Measurements from ENCODE around the gene CACNA2D3. TPM values are rescaled to one million over a fixed set of nuclear protein-coding genes. Genes with fewer than 3 reads are reported as not detected.

Gene CACNA2D3
- total RNA-seq, 1 donor from 2014 or later: 1.3 TPM

- no peak for TF ChIP-seq CTCF (conservative IDR thresholded peaks at IDR 0.05; ENCODE audit: low read depth, low read length)
- no peak for DNase-seq (ENCODE audit: low read depth)
These were observed 832.2 kb downstream of the CACNA2D3 start for GRCh38 chr3:54954521-54954920.

GRCh38 chr3:54955496-54955895 lies 833.1 kb downstream of the CACNA2D3 start:
- no peak for TF ChIP-seq CTCF (conservative IDR thresholded peaks at IDR 0.05; ENCODE audit: low read depth, low read length)
- DNase-seq (ENCODE audit: low read depth): no peak
- no peak overlapping the region for H3K4me3 ChIP-seq (ENCODE audit: low read depth, low read length)

More at GRCh38 chr3:54954521-54954920, 832.2 kb downstream of the CACNA2D3 start:
- no peak overlapping the region for H3K4me3 ChIP-seq (ENCODE audit: low read depth, low read length)

- DNase-seq (ENCODE audit: low read depth): no peak
These were observed 833.6 kb downstream of the CACNA2D3 start for GRCh38 chr3:54955941-54956340.

GRCh38 chr3:54957711-54958110 lies 835.4 kb downstream of the CACNA2D3 start:
- no peak for TF ChIP-seq CTCF (conservative IDR thresholded peaks at IDR 0.05; ENCODE audit: low read depth, low read length)
- H3K4me3 ChIP-seq (ENCODE audit: low read depth, low read length): no peak overlapping the region
- no peak for DNase-seq (ENCODE audit: low read depth)

More at GRCh38 chr3:54955941-54956340, 833.6 kb downstream of the CACNA2D3 start:
- TF ChIP-seq CTCF (conservative IDR thresholded peaks at IDR 0.05; ENCODE audit: low read depth, low read length): no peak
- H3K4me3 ChIP-seq (ENCODE audit: low read depth, low read length): no peak overlapping the region

GRCh38 chr3:54960082-54960481 lies 837.7 kb downstream of the CACNA2D3 start:
- H3K4me3 ChIP-seq (ENCODE audit: low read depth, low read length): no peak overlapping the region
- no peak for TF ChIP-seq CTCF (conservative IDR thresholded peaks at IDR 0.05; ENCODE audit: low read depth, low read length)
- no peak for DNase-seq (ENCODE audit: low read depth)

GRCh38 chr3:54960701-54961100 lies 838.3 kb downstream of the CACNA2D3 start:
- no peak for TF ChIP-seq CTCF (conservative IDR thresholded peaks at IDR 0.05; ENCODE audit: low read depth, low read length)
- H3K4me3 ChIP-seq (ENCODE audit: low read depth, low read length): no peak overlapping the region
- no peak for DNase-seq (ENCODE audit: low read depth)

- no peak for DNase-seq (ENCODE audit: low read depth)
- no peak for TF ChIP-seq CTCF (conservative IDR thresholded peaks at IDR 0.05; ENCODE audit: low read depth, low read length)
- no peak overlapping the region for H3K4me3 ChIP-seq (ENCODE audit: low read depth, low read length)
These were observed 839.8 kb downstream of the CACNA2D3 start for GRCh38 chr3:54962200-54962599.

Data from epithelial cell of proximal tubule (primary cell).